ENCODE results near the gene LHX6.

LHX6 gene

GRCh38 chr9:122215663-122216062 lies 13.1 kb downstream of the LHX6 start:
- DNase-seq = no peak

- no peak for DNase-seq
These were observed 14.2 kb downstream of the LHX6 start for GRCh38 chr9:122214507-122214906.

- peak; percentile 88 for DNase-seq
These were observed 15.0 kb downstream of the LHX6 start for GRCh38 chr9:122213589-122214413.

- no peak for DNase-seq
These were observed 15.6 kb downstream of the LHX6 start for GRCh38 chr9:122213102-122213588.

- DNase-seq = no peak
These were observed 16.2 kb downstream of the LHX6 start for GRCh38 chr9:122212473-122213004.

GRCh38 chr9:122209451-122209850 lies 19.3 kb downstream of the LHX6 start:
- no peak for DNase-seq

GRCh38 chr9:122207096-122207495 lies 21.7 kb downstream of the LHX6 start:
- no peak for DNase-seq

GRCh38 chr9:122206118-122207046 lies 22.4 kb downstream of the LHX6 start:
- DNase-seq = no peak

- DNase-seq = no peak
These were observed 23.6 kb downstream of the LHX6 start for GRCh38 chr9:122205176-122205575.

- DNase-seq = no peak
These were observed 24.3 kb downstream of the LHX6 start for GRCh38 chr9:122204491-122204890.

- no peak for DNase-seq
These were observed 24.7 kb downstream of the LHX6 start for GRCh38 chr9:122204055-122204454.

GRCh38 chr9:122202111-122202510 lies 26.6 kb downstream of the LHX6 start:
- DNase-seq = no peak

GRCh38 chr9:122201641-122202040 lies 27.1 kb downstream of the LHX6 start:
- DNase-seq = no peak

- no peak for DNase-seq
These were observed 27.7 kb downstream of the LHX6 start for GRCh38 chr9:122200960-122201595.

GRCh38 chr9:122197882-122198281 lies 30.9 kb downstream of the LHX6 start:
- DNase-seq = no peak

GRCh38 chr9:122197426-122197825 lies 31.3 kb downstream of the LHX6 start:
- no peak for DNase-seq

GRCh38 chr9:122195875-122196274 lies 32.9 kb downstream of the LHX6 start:
- DNase-seq = no peak

GRCh38 chr9:122193651-122194050 lies 35.1 kb downstream of the LHX6 start:
- DNase-seq = no peak

- DNase-seq = no peak
These were observed 35.7 kb downstream of the LHX6 start for GRCh38 chr9:122192914-122193525.

- no peak for DNase-seq
These were observed 36.4 kb downstream of the LHX6 start for GRCh38 chr9:122192261-122192875.

- DNase-seq = no peak
These were observed 37.2 kb downstream of the LHX6 start for GRCh38 chr9:122191584-122191983.

Data from hematopoietic multipotent progenitor cell treated with erythropoietin and hydrocortisone succinate and interleukin-3 and kit ligand, for 4 days (in vitro differentiated cells).